Measurements from ENCODE around the gene MICAL2.

The MICAL2 gene

GRCh38 chr11:12169822-12170221 is 59.4 kb downstream of the MICAL2 start:
- TF ChIP-seq ZNF555 (tag by site-specific recombination; conservative IDR thresholded peaks at IDR 0.05) (no peak), FEZF1 (tag by site-specific recombination; IDR thresholded peaks at IDR 0.05) (peak; percentile 76)
- Histone ChIP-seq H3K27ac (ENCODE audit: extremely low read depth, low read depth, low read length) (no peak overlapping the region), H3K4me3 (ENCODE audit: low read depth, low read length) (no peak overlapping the region), H3K9me3 (ENCODE audit: control insufficient read depth, insufficient read depth, low read depth, low read length) (no peaks in the 10 kb centered on the region), H3K4me1 (ENCODE audit: control insufficient read depth, insufficient read depth, low read length) (no peaks in the 10 kb centered on the region), H3K36me3 (ENCODE audit: control insufficient read depth in 2 of 2, insufficient read depth in 1 of 2, low read length in 2 of 2) (no peaks in the 10 kb centered on the region)
- CTCF ChIA-PET: no interaction called here
- POLR2A ChIA-PET: no interaction called here

DNA sequence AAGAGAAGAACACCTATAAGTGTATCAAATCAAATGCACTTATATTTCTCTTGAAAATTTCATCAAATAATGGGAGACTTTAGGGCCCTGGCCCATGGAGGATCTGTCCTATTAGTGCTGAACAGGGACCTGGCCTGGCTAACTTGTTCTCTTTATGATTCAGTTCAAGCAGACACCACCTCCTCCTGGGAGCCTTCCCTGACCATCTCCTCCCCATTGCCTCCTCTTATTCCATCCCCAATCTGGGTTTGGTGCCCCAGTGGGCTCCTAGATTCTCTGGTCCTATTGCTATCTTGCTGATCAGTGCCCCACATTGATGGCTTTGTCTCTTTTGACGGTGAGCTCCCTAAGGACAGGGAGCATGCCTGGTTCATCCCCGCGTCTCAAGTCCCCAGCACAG is 60.1 kb downstream of the MICAL2 start:
- no peak overlapping the region for H3K27ac ChIP-seq (ENCODE audit: extremely low read depth, low read depth, low read length)
- TF ChIP-seq MYNN (tag by site-specific recombination; IDR thresholded peaks at IDR 0.05; ENCODE audit: borderline replicate concordance) (no peak), ZBTB1 (tag by site-specific recombination; IDR thresholded peaks at IDR 0.05) (no peak), ZNF670 (tag by site-specific recombination; IDR thresholded peaks at IDR 0.05; ENCODE audit: low read depth) (no peak), ZIC2 (tag by site-specific recombination; IDR thresholded peaks at IDR 0.05) (no peak), FEZF1 (tag by site-specific recombination; IDR thresholded peaks at IDR 0.05) (no peak), ZBTB11 (tag by site-specific recombination; conservative IDR thresholded peaks at IDR 0.05; ENCODE audit: low read depth) (no peak), ZNF324 (tag by site-specific recombination; IDR thresholded peaks at IDR 0.05) (no peak), ZBTB26 (tag by site-specific recombination; optimal IDR thresholded peaks at IDR 0.05) (no peak), SALL2 (tag by site-specific recombination; IDR thresholded peaks at IDR 0.05; ENCODE audit: borderline replicate concordance) (no peak), ZNF274 (IDR thresholded peaks at IDR 0.05; ENCODE audit: low read length) (no peak), ZNF274 (tag by site-specific recombination; IDR thresholded peaks at IDR 0.05; ENCODE audit: borderline replicate concordance) (no peak), ZNF521 (tag by site-specific recombination; IDR thresholded peaks at IDR 0.05) (no peak)
- no peaks in the 10 kb centered on the region for H3K36me3 ChIP-seq (ENCODE audit: control insufficient read depth in 2 of 2, insufficient read depth in 1 of 2, low read length in 2 of 2)
- H3K4me3 ChIP-seq (ENCODE audit: low read depth, low read length): no peak overlapping the region
- H3K4me1 ChIP-seq (ENCODE audit: control insufficient read depth, insufficient read depth, low read length): no peaks in the 10 kb centered on the region
- ChIA-PET POLR2A (no interaction called here), CTCF (no interaction called here)
- H3K9me3 ChIP-seq (ENCODE audit: control insufficient read depth, insufficient read depth, low read depth, low read length): no peaks in the 10 kb centered on the region

DNA sequence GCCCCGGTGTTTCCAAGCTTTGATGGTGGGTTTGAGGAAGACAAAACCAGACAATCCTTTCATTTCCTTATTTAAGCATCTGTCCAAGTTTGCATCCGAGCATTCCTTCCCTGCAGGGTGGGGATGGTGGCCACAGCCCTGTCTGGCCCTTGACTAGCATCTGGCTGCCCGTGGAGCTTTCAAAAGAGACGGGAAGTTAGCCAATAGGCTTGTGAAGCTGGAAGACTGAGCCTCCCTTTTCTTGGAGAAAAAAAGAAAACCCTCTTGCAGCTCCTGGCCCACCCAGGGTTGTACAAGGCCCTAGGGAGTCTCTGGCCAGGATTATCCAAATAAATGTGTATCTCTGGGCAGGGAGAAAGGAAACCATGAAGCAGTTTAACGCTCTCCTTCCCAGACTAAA is 60.6 kb downstream of the MICAL2 start:
- CTCF ChIA-PET: no interaction called here
- Histone ChIP-seq H3K4me3 (ENCODE audit: low read depth, low read length) (no peak overlapping the region), H3K27ac (ENCODE audit: extremely low read depth, low read depth, low read length) (no peak overlapping the region), H3K9me3 (ENCODE audit: control insufficient read depth, insufficient read depth, low read depth, low read length) (no peaks in the 10 kb centered on the region), H3K4me1 (ENCODE audit: control insufficient read depth, insufficient read depth, low read length) (no peaks in the 10 kb centered on the region), H3K36me3 (ENCODE audit: control insufficient read depth in 2 of 2, insufficient read depth in 1 of 2, low read length in 2 of 2) (no peaks in the 10 kb centered on the region)
- POLR2A ChIA-PET: no interaction called here
- TF ChIP-seq, protein P1, sequence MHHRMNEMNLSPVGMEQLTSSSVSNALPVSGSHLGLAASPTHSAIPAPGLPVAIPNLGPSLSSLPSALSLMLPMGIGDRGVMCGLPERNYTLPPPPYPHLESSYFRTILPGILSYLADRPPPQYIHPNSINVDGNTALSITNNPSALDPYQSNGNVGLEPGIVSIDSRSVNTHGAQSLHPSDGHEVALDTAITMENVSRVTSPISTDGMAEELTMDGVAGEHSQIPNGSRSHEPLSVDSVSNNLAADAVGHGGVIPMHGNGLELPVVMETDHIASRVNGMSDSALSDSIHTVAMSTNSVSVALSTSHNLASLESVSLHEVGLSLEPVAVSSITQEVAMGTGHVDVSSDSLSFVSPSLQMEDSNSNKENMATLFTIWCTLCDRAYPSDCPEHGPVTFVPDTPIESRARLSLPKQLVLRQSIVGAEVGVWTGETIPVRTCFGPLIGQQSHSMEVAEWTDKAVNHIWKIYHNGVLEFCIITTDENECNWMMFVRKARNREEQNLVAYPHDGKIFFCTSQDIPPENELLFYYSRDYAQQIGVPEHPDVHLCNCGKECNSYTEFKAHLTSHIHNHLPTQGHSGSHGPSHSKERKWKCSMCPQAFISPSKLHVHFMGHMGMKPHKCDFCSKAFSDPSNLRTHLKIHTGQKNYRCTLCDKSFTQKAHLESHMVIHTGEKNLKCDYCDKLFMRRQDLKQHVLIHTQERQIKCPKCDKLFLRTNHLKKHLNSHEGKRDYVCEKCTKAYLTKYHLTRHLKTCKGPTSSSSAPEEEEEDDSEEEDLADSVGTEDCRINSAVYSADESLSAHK (tag by site-specific recombination; IDR thresholded peaks at IDR 0.05): no peak
- TF ChIP-seq TCF7L2 (IDR thresholded peaks at IDR 0.05; ENCODE audit: borderline replicate concordance, low read depth, low read length) (no peak), ELK4 (IDR thresholded peaks at IDR 0.05; ENCODE audit: borderline replicate concordance, low read depth, low read length) (no peak), SCRT1 (tag by site-specific recombination; IDR thresholded peaks at IDR 0.05; ENCODE audit: borderline replicate concordance) (no peak), ZNF146 (tag by site-specific recombination; IDR thresholded peaks at IDR 0.05) (no peak), ZNF701 (tag by site-specific recombination; IDR thresholded peaks at IDR 0.05) (no peak), ZNF266 (tag by site-specific recombination; IDR thresholded peaks at IDR 0.05; ENCODE audit: low read depth) (no peak), ZNF121 (tag by site-specific recombination; IDR thresholded peaks at IDR 0.05) (no peak), ZNF274 (IDR thresholded peaks at IDR 0.05; ENCODE audit: low read length) (no peak), ZNF274 (tag by site-specific recombination; IDR thresholded peaks at IDR 0.05; ENCODE audit: borderline replicate concordance) (no peak), ZNF514 (tag by site-specific recombination; IDR thresholded peaks at IDR 0.05) (no peak), ZNF324 (tag by site-specific recombination; IDR thresholded peaks at IDR 0.05) (no peak)
- TF ChIP-seq, protein P2, sequence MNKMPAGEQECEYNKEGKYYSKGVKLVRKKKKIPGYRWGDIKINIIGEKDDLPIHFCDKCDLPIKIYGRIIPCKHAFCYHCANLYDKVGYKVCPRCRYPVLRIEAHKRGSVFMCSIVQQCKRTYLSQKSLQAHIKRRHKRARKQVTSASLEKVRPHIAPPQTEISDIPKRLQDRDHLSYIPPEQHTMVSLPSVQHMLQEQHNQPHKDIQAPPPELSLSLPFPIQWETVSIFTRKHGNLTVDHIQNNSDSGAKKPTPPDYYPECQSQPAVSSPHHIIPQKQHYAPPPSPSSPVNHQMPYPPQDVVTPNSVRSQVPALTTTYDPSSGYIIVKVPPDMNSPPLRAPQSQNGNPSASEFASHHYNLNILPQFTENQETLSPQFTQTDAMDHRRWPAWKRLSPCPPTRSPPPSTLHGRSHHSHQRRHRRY (tag by site-specific recombination; IDR thresholded peaks at IDR 0.05): no peak

All from HEK293 (cell line).